BJ (cell line): ENCODE results near the gene COG1. TPM values are rescaled to one million over a fixed set of nuclear protein-coding genes. Genes with fewer than 3 reads are reported as not detected.

ENCODE experiments used
- CTCF ChIA-PET: fragments of 350-600 bp; formaldehyde crosslinking; extraction: SDS; loops from one replicate; lab custom pipeline; 2021; ENCODE audit warnings: antibody characterized with exemption, inconsistent platforms; lab: Yijun Ruan, JAX
- POLR2A ChIA-PET: fragments of 300-600 bp; sonication (Branson Sonifier 250); formaldehyde crosslinking; extraction: SDS; loops from one replicate; lab custom pipeline; 2021; ENCODE audit warnings: antibody characterized with exemption; lab: Charles Lee
- DNase-seq: peaks from one replicate; pipeline ENCODE4 v3.0.0-alpha.2; 2011; ENCODE audit warnings: low read depth
- H3K27me3 ChIP-seq: 2 replicates; pipeline ENCODE4 v1.6.0; 2011; ENCODE audit warnings: low read length; ENCODE audit not compliant: control insufficient read depth, insufficient read depth
- H3K36me3 ChIP-seq: 2 replicates; pipeline ENCODE4 v1.5.1; 2011; ENCODE audit warnings: low read length; ENCODE audit not compliant: control insufficient read depth, insufficient read depth
- H3K4me3 ChIP-seq: 2 replicates; pipeline ENCODE4 v1.5.1; 2011; ENCODE audit warnings: low read depth, mild to moderate bottlenecking, control low read depth, low read length
- polyA plus RNA-seq: library from polyadenylated mRNA; depleted of rRNA; stranded (reverse); fragments of >200 nt; gene quantifications from 2 replicates; pipeline ENCODE4 v1.2.3, GENCODE V29; 2011
- TF ChIP-seq, protein P1 (sequence below): IDR thresholded peaks from 2 replicates; pipeline ENCODE4 v1.5.1; 2011; ENCODE audit warnings: low read depth, mild to moderate bottlenecking, control low read depth, inconsistent platforms, low read length, moderate library complexity; ENCODE audit not compliant: insufficient read depth

Gene COG1
- polyA plus RNA-seq, 1 experiment, result 54.9 TPM

DNA sequence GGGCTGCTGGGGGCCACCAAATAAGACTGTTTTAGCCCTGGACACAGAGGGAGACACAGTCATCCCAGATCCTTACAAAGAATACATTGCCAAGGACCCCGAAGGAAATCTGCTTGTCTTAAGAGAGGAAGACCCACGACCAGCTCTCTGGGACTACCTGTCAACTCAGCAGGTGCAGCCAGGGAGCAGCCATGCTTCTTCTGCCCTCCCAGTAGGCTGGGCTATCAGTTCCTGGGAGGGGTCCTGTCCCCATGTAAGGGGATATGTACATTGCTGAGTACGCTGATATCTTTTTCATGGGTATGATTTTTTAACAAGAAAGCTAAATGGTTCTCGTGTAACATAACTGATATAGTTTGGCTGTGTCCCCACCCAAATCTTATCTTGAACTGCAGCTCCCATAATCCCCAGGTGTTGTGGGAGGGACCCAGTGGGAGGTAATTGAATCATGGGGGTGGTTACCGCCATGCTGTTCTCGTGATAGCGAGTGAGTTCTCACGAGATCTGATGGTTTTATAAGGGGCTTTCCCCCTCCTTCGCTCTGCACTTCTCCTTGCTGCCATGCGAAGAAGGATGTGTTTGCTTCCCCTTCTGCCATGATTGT is 16.8 kb upstream of the COG1 start:
- Histone ChIP-seq H3K27me3 (no peaks in the 10 kb centered on the region), H3K36me3 (no peaks in the 10 kb centered on the region), H3K4me3 (no peak overlapping the region)
- POLR2A ChIA-PET, result no interaction called here
- CTCF ChIA-PET, result interaction anchor here (0.5 kb wide), 1 partner anchor 1103 kb away, joined by 4 read pairs; no protein-coding TSS in a partner anchor
- no peak for DNase-seq
- TF ChIP-seq, protein P1, sequence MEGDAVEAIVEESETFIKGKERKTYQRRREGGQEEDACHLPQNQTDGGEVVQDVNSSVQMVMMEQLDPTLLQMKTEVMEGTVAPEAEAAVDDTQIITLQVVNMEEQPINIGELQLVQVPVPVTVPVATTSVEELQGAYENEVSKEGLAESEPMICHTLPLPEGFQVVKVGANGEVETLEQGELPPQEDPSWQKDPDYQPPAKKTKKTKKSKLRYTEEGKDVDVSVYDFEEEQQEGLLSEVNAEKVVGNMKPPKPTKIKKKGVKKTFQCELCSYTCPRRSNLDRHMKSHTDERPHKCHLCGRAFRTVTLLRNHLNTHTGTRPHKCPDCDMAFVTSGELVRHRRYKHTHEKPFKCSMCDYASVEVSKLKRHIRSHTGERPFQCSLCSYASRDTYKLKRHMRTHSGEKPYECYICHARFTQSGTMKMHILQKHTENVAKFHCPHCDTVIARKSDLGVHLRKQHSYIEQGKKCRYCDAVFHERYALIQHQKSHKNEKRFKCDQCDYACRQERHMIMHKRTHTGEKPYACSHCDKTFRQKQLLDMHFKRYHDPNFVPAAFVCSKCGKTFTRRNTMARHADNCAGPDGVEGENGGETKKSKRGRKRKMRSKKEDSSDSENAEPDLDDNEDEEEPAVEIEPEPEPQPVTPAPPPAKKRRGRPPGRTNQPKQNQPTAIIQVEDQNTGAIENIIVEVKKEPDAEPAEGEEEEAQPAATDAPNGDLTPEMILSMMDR, result no peak

DNA sequence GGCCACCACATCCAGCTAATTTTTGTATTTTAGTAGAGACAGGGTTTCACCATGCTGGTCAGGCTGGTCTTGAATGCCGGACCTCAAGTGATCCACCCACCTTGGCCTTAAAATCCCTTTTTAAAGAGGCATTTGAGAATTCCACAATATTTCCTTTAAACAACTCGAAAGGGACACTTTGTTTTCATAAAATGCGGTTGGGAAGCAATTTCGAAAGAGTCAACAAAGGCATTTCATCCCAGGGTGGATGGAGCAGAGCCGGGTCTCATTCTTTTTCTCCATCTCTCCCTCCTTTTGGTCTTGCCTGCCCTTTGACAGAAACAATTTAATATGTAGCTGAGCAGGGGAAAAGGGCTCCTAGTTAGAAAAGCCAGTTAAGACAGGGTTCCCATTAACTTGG is 13.5 kb upstream of the COG1 start:
- ChIA-PET CTCF (interaction anchor here (0.8 to 4.0 kb wide), 4 partner anchors 11 to 619 kb away, joined by 3 to 20 read pairs (median 4); no protein-coding TSS in a partner anchor), POLR2A (no interaction called here)
- no peak overlapping the region for H3K4me3 ChIP-seq
- H3K36me3 ChIP-seq, result no peaks in the 10 kb centered on the region
- TF ChIP-seq, protein P1, result no peak
- DNase-seq, result no peak
- H3K27me3 ChIP-seq, result no peaks in the 10 kb centered on the region

DNA sequence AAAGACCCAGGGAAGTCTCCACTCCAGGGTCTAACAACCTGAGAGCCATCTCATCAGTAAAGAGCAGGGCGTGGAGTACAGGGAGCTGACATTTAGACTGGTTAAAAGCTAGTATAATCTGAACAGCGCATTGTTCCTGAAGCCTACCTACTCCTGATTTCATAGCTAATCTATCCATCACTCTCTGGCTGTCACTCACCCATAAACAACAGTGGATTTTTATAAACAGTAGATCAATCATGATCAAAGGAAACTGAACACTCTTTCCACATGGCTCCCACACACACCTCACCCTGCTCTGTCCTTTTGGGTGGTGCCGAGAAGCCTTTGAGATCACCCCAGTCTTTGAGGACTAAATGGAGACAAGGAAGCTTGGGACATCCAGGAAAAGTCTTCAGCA is 13.0 kb upstream of the COG1 start:
- no peak overlapping the region for H3K4me3 ChIP-seq
- CTCF ChIA-PET, result interaction anchor here (0.8 to 4.0 kb wide), 3 partner anchors 10 to 620 kb away, joined by 4 to 20 read pairs (median 5); no protein-coding TSS in a partner anchor

DNA sequence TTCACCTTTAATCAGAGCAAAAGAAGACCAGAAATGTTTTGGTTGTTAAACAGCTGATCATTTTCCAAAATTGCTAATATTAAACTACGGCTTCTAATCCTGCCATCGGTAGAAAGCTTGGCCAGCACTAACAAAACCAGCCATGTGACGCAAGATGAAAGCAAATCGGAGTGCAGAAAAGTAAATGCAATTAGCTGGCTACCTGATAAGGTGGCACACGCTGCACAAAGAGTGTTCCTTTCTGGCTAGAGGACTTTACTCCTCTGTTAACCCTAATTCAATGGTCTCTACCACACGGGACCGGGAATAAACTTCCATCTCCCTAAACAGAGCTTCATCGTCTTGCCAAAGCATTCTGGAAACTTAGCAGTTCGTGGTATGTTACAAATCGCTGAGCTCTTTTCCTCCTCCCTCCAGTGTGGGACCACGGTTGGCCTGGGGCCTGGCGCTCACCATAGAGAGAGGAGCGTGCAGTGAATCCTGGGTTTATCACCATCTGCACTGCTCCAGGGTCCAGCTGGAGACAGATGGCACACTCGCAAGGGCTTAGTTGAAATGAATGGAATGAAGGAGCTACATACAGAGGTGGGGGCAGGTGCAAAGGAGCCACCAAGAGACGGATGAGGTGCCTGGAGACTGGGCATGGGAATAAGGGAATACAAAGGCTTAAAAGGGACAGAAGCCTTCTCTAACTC is 10.1 kb upstream of the COG1 start:
- TF ChIP-seq, protein P1, result no peak
- H3K4me3 ChIP-seq, result no peak overlapping the region
- no peak for DNase-seq
- no peaks in the 10 kb centered on the region for H3K36me3 ChIP-seq
- no peaks in the 10 kb centered on the region for H3K27me3 ChIP-seq
- POLR2A ChIA-PET, result no interaction called here
- CTCF ChIA-PET, result interaction anchor here (1.1 to 2.9 kb wide), 9 partner anchors 9 to 626 kb away, joined by 3 to 8 read pairs (median 4); no protein-coding TSS in a partner anchor

More for the DNA sequence above, 13.0 kb upstream of the COG1 start:
- no peak for DNase-seq
- H3K36me3 ChIP-seq, result no peaks in the 10 kb centered on the region
- POLR2A ChIA-PET, result no interaction called here
- TF ChIP-seq, protein P1, result no peak
- no peaks in the 10 kb centered on the region for H3K27me3 ChIP-seq
